OCI-M1 (cell line): Measurements from ENCODE around the gene RPL31.

Experiments
- DNase-seq: peaks from one replicate; lab custom pipeline; 2025; lab: John Stamatoyannopoulos, UW

The RPL31 gene

DNA sequence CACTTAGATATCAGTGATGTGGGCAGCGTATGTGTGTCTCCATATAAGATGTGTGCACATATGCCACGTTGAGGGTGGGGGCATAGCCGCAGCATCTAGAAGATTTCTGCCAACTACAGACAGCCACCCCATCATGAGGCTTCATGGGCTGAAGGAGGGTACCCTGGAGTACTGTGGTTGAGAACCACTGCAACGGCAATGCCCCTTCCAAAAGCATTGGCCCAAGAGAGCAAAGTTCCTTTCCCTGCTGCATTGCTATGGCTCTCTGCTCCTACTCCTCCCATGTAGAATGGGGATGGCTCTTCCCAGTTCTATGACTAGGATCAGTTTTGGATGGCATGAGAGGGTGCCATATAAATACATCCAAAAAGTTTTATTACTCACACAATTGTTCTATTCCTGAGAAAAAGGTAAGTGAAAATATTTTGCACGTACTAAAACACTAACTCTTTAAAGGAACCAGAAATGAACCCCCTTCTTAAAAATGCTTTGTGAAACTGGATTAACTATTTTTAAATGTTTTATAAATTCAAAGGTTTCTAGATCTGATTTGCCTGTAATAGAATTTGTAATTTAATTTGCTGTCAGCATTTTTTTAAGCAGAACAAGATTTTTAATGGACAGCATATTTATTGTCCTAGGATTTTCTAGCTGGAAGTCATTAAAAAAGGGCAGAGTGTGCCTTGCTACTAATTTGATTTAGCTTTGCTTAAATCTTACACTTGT, 4.4 kb upstream of the RPL31 start:
- DNase-seq = no peak

DNA sequence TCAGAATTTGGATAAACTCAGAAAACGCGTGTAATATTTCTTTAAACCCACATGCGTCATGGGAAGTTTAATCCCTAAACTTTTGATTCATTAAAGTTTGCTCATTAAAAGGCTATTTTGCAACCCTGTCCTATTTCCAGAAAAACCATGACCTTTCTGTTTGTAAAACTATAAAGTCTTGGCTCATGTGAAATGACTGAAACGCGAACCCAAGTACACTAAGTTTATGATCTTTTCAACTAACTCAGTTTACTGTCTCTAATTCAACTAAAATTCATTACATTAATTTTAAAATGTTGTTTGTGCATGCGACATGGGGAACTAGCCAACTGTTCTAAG, 3.9 kb upstream of the RPL31 start:
- no peak for DNase-seq

DNA sequence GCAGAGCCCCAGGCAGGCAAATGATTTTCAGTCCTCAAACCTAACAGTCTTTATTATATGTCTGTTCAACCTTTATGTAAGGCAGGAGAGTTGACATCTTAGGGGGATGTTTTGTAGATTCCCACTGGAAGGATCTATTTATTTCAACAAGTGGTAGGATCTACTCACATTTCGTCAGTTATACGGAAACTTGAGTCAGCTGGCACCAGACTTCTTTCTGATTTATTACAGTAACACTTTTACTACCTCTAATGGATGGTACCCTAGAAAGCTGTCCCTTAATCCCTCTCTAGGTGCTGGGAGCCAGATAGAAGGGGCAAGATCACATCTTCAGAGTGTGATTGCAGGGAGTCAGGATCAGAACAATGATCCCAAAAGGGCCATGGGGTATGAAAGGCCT, 2.1 kb upstream of the RPL31 start:
- no peak for DNase-seq

DNA sequence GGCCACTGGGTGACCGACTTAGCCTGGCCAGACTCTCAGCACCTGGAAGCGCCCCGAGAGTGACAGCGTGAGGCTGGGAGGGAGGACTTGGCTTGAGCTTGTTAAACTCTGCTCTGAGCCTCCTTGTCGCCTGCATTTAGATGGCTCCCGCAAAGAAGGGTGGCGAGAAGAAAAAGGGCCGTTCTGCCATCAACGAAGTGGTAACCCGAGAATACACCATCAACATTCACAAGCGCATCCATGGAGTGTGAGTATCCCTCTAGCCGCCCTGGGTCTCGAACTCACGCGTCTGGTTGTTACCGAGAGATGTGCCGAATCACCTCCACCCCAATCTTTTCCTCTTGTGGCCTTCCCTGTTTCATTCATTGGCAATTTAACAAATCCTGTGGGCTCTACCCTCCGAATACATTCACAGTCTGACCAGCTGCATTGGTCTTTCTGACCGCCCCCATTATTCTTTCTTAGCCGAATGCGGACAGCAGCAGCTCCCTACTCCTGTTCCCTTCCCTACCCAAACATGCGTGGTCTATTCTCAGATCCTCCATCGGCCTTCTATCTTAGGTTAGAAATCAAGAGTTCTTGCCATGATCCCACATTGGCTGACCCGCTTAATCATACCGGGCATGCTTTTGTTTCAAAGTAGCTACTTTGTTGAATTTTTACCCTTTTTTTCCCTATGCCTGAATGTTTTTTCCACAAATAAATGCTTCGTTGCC, 631 bp downstream of the RPL31 start:
- DNase-seq = peak; percentile 40

DNA sequence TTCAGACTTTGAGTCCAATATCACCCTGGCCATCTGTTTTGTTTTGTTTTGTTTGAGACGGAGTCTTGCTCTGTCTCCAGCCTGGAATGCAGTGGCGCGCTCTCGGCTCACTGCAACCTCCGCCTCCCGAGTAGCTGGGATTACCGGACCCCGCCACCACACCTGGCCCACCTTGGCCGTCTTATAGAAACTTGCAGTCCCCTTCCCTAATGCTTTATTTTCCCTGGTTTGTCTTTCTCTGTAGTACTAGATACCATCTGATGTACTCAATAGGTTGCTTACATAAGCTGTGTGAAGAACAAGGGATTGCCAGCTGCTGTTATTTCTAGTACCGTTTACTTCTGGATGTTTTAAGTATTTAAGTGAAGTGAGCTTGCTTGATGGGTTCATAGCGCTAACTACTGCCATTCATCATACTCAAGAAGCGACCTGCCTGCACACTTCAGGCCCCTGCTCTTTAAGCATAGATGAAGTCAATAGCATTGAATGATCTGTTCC, 1.2 kb downstream of the RPL31 start:
- DNase-seq = no peak

- no peak for DNase-seq
These were observed 2.7 kb downstream of the RPL31 start for GRCh38 chr2:101004620-101005325.

DNA sequence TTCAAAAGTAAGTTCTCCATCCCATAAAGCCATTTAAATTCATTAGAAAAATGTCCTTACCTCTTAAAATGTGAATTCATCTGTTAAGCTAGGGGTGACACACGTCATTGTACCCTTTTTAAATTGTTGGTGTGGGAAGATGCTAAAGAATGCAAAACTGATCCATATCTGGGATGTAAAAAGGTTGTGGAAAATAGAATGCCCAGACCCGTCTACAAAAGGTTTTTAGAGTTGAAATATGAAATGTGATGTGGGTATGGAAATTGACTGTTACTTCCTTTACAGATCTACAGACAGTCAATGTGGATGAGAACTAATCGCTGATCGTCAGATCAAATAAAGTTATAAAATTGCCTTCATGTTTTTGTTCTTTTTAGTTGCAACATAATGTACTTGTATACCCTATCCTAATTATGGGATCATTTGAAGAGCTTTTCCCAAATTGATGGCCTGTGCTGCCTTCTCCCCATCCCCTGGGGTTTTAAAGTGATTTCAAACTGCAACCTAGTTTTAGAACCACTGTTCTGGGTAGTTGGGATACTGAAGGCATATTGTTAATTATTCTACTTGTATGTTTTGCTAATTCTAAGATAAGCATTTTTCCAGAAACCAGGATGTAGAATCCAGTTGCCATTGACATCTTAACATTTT, 4.1 kb downstream of the RPL31 start:
- no peak for DNase-seq

GRCh38 chr2:101007415-101008345, 5.6 kb downstream of the RPL31 start:
- no peak for DNase-seq

DNA sequence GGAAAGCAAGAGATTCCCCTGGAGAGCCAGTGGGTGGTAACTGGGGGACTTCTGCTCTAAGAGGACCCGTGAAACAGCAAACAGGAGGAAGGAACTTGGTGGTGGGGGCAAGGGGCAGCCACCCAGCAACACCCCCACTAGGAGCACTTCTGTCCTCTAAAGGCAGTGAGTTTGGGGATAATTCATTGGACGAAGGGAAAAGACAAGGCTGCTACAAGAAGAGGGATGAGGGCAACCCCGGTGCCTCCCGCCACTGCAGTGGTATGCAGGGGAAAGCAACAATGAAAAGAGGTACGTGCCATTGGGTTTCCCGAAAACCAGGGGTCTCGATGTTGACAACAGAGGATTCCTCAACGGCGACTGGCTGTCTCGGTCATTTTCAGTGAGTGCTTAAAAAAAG, 9.1 kb downstream of the RPL31 start:
- no peak for DNase-seq

DNA sequence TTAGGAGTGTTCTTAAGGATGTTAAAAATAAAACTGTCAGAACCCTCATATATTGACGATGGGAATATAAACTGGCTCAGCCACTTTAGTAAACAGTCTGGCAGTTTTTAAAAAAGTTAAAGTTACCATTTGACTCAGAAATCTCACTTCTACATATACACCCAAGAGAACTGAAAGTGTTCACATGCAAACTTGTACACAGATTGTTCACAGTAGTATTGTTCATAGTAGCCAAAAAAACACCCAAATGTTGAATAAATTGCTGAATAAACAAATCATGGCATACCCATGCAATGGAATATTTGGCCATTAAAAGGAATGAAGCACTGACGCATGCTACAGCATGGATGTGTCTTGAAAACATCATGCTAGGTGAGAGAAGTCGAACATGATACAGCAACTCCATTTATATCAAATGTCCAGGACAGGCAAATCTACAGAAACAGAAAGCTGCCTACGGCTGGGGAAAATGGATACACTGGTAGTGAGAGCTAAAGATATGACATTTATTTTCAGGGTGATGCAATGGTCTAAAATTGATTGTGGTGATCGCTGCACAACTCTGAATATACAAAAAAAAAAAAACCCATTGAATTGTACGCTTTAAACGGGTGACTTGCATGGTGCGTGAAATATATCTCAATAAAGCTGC, 10.1 kb downstream of the RPL31 start:
- DNase-seq = no peak

DNA sequence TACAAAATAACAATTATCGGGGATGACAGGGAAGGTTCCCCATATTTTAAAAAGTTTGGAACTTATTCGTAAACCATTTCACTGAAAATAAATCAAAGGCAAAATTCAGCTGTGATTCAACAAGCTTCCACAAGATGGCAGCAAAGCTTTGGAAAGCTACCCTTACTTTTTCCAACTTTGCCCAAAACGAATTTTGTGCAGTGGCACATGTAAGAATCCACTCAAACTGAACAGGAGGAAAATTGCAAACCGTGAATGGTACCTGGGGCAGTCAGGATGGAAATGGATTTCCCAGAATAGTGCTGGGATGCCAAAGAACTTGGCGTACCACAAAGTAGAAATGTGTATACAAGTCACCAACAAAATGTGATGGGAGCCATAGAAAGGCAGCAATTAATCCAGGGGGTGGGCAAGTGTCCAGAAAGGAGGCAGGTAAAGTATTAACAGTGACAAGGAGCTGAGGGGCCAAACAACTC, 10.7 kb downstream of the RPL31 start:
- peak; percentile 36 for DNase-seq

- no peak for DNase-seq
These were observed 12.3 kb downstream of the RPL31 start for GRCh38 chr2:101014264-101014857.

DNA sequence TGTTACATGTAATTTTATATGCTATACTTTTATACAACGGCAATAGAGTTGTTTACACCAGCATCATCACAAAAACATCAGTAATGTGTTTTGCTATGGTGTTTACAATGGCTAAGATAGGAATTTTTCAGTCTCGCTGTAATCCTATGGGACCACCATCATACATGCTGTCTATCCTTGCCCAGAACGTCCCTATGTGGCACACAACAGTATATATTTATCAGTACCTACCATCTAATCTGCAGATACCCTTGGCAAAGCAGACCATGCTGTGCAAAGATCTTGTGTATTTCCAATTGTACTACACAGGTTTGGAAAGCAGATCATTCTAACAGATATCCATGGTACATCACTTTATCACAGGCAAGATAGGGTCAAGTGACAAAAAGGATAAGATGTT, 15.3 kb downstream of the RPL31 start:
- no peak for DNase-seq

DNA sequence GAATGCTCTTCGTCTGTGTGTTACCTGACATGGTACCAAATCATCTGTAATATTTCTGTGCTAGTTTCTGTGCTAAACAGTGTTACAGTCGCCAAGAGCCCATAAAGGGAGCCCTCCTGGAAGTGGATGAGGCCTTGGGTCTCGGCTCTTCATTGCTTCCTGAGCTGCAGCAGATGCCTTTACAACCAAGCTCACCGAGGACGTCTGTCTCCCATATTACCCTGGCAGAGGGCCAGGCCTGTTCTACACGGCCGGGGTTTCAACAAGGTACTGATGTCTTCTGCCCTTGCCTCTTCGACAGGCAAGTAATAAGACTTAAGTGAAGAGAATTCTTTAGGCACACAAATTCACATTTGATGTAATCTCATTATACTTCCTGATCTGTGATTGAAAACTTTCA, 16.8 kb downstream of the RPL31 start:
- DNase-seq = no peak

DNA sequence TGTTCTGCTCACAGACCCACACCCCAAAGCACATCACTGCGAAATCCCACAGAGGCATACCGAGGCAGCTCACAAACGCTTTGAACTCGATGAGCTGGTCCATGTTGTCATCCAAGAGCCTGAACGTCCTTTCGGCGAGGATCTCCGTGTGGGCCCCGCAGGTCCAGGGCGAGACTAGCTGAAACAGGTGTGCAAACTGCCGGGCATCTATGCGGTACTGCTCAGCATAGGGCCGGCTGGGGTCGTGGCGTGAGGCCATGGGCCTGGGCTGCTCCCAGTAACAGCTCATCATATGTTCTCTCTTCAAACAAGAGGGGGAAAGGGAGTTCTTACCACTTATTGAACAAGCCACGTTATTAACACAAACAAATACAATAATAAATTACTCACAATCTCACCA, 20.1 kb downstream of the RPL31 start:
- DNase-seq = no peak

- DNase-seq = no peak
These were observed 21.4 kb downstream of the RPL31 start for GRCh38 chr2:101023327-101024107.

DNA sequence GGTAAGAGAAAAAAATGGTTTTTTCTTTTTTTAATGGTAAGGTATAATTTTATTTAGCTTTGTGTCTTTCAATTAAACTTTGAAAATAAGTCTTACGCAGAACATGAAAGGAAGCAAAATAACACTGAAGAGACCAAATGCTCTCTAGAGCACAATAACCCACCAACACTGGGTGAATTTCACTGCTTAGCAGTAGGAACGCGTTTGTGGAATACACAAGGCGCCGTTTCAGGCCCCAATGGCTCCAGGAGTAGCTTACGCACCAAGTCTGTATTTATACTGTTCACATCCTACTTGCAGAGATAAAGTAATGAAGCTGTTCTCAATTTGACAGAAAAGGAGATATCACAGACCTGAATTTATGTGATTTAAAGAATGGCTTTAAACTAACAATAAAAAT, 23.5 kb downstream of the RPL31 start:
- no peak for DNase-seq

DNA sequence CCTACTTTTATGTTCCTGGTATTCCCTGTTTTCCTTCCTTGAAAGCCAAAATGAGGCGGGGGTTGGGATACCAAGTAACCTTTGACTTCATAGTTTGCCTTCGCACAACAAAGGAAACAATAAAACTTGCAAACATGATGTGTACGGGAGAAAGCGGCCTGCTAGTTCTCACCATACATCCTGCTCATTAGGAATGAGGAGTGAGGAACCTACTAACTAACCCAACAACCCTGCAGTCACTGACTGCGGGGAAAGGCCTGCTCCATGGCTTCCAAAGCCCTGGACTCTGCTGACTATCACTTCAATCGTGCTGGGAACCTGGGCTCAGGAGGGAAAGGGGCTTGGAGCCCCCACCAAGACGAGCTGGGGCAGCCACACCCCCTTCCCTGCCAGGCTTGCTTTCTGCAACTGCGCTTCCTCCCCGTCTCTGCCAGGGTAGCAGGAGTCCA, 24.2 kb downstream of the RPL31 start:
- no peak for DNase-seq

- no peak for DNase-seq
These were observed 24.9 kb downstream of the RPL31 start for GRCh38 chr2:101026923-101027469.
